ENCODE data around the gene ITGA11.

The ITGA11 gene

DNA sequence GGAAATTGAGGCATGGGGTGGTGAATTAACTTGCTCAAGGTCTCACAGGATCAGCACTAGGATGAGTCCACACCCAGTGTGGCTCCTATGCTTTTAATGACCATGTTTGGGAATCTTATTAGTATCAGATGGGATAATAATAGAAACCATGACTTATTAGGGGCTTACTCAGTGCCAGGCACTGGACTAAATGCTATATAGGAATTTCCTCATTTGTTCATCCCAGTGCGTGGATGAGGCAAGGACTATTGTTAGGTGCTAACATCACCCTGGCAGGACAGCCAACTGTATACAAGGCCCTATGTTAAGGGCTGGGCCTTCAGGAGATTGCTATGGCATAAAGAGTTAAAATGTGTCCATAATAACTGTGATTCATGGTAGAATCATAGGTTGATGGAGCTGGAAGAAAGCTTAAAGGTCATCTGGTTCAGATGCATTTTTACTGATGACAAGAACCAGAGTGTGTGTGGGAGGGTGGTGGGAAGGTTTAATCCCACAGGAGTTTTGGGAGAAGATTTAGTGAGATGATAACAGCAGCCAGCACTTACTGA lies 159.2 kb downstream of the ITGA11 start:
- no peak for DNase-seq

- DNase-seq: peak in 17 of 51 donors; percentile 6 to 57 (median 28)
Observed at GRCh38 chr15:68271854-68272471, 160.0 kb downstream of the ITGA11 start.

GRCh38 chr15:68268405-68268804 lies 163.6 kb downstream of the ITGA11 start:
- no peak for DNase-seq

DNA sequence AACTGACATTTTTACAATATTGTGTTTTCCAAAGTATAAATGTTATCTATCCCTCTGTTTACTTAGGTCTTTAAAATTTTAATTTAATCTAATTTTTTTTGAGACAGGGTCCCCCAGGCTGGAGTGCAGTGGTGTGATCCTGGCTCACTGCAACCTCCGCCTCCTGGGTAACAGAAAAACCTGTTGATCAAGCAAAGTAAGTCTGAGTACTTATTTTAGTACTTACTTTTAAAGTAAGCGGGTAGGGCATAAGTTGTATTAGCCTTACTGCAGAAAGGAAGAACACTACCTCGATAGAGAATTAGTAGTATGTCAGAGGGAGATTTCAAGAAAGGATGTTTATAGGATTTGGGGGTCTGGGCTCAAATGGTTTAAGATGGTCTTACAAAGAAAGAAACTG lies 166.3 kb downstream of the ITGA11 start:
- no peak for DNase-seq

- DNase-seq: no peak
Observed at GRCh38 chr15:68265081-68265480, 166.9 kb downstream of the ITGA11 start.

- no peak for DNase-seq
Observed at GRCh38 chr15:68264282-68264681, 167.7 kb downstream of the ITGA11 start.

GRCh38 chr15:68262514-68263356 lies 169.2 kb downstream of the ITGA11 start:
- no peak for DNase-seq

- DNase-seq: no peak
Observed at GRCh38 chr15:68261980-68262379, 170.0 kb downstream of the ITGA11 start.

- no peak for DNase-seq
Observed at GRCh38 chr15:68261241-68261640, 170.7 kb downstream of the ITGA11 start.

DNA sequence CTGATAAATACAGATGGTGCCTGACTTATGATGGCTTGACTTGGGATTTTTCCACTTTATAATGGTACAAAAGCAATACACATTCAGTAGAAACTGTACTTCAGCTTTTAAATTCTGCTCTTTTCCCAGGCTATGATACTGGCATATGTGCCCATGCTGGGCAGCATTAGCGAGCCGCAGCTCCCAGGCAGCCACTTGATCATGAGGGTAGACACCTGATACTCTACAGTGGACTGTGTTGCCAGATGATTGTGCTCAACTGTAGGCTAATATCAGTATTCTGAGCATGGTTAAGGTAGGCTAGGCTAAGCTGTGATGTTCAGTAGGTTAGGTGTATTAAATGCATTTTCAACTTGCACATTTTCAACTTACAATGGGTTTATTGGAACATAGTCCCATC lies 172.1 kb downstream of the ITGA11 start:
- no peak for DNase-seq

- no peak for DNase-seq
Observed at GRCh38 chr15:68258692-68259091, 173.3 kb downstream of the ITGA11 start.

DNA sequence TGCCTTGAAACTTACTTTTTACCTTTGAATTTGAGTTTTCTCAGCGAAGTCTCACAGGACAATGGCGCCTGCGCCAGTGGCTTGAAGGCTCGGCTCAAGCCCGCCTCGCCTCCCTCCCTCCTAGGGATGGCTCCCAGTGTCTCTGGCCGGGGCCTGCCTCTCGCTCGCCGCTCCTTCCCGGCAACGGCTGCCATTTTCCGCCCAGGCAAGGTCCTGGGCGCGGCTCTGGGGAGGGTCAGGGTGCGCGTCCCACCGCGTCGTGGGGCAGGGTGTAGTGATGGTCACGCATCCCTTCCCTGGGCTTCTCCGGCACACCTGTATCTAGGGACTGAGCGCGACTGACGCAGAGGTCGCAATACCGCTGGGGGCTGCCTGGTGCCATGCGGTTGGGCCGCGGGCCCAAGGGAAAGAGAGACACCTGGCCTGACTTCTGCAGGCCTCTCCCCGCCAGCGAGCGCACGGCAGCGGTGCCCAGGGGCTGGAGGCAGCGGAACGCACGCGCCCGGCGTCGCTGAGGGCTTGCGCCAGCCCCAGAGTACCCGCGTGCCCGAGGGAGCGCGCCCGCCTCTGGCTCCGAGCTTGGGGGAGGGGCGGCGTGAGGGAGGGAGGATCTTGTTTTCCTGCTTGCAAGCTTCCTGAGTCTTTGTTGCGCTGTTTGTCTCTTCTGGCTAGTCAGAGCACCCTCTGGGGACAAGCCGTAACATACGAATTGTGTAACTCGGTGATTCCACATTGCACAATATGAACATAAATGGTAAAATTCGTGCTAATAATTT lies 175.1 kb downstream of the ITGA11 start:
- peak; percentile 51 to 94 (median 84) for DNase-seq

- peak in 11 of 51 donors; percentile 15 to 69 (median 25) for DNase-seq
Observed at GRCh38 chr15:68252925-68253534, 178.9 kb downstream of the ITGA11 start.

- DNase-seq: no peak
Observed at GRCh38 chr15:68249058-68249713, 182.8 kb downstream of the ITGA11 start.
